HepG2 (cell line): ENCODE measurements around the gene GPR173. TPM values are rescaled to one million over a fixed set of nuclear protein-coding genes. Genes with fewer than 3 reads are reported as not detected.

Experiments
- AHDC1 ChIP-seq: sonication (generic); formaldehyde crosslinking; IDR thresholded peaks from 2 replicates; pipeline ENCODE4 v1.5.1; 2020; ENCODE audit warnings: mild to moderate bottlenecking, missing genetic modification reagents, borderline replicate concordance
- CREB3 ChIP-seq: sonication (generic); formaldehyde crosslinking; IDR thresholded peaks from 2 replicates; pipeline ENCODE4 v1.5.0; 2020; ENCODE audit warnings: missing genetic modification reagents
- GFI1 ChIP-seq: sonication (generic); formaldehyde crosslinking; IDR thresholded peaks from 2 replicates; pipeline ENCODE4 v1.5.0; 2020; ENCODE audit warnings: missing genetic modification reagents, mild to moderate bottlenecking, borderline replicate concordance
- HBP1 ChIP-seq: IDR thresholded peaks from 2 replicates; pipeline ENCODE4 v1.6.1; 2016; ENCODE audit warnings: low read depth, control low read depth
- HIC2 ChIP-seq: sonication (generic); formaldehyde crosslinking; IDR thresholded peaks from 2 replicates; pipeline ENCODE4 v1.9.0; 2022; ENCODE audit warnings: low read depth, missing genetic modification reagents
- KAT7 ChIP-seq: IDR thresholded peaks from 2 replicates; pipeline ENCODE4 v1.6.1; 2018; ENCODE audit warnings: borderline replicate concordance, missing compliant biosample characterization
- NR2F6 ChIP-seq, 2 experiments: IDR thresholded peaks; 2 replicates each; pipeline ENCODE4 v1.6.1; 2016; ENCODE audit warnings: antibody characterized with exemption in 1 of 2, mild to moderate bottlenecking in 1 of 2
- PAXIP1 ChIP-seq: sonication (generic); formaldehyde crosslinking; conservative IDR thresholded peaks from 2 replicates; pipeline ENCODE4 v1.4.0; 2020; ENCODE audit warnings: mild to moderate bottlenecking, missing genetic modification reagents, moderate library complexity
- REXO4 ChIP-seq: sonication (generic); formaldehyde crosslinking; IDR thresholded peaks from 2 replicates; pipeline ENCODE4 v1.8.0; 2022; ENCODE audit warnings: missing genetic modification reagents, mild to moderate bottlenecking, borderline replicate concordance
- SYNCRIP ChIP-seq: fragments of 200-400 bp; formaldehyde crosslinking; IDR thresholded peaks from 2 replicates; pipeline ENCODE4 v1.6.1; 2018; ENCODE audit warnings: mild to moderate bottlenecking, low read depth, low read length; ENCODE audit not compliant: insufficient read depth
- ZFP37 ChIP-seq: sonication (generic); formaldehyde crosslinking; IDR thresholded peaks from 2 replicates; pipeline ENCODE4 v1.4.0; 2020; ENCODE audit warnings: missing genetic modification reagents, borderline replicate concordance
- ZNF264 ChIP-seq: sonication (generic); formaldehyde crosslinking; IDR thresholded peaks from 2 replicates; pipeline ENCODE4 v1.4.0; 2020; ENCODE audit warnings: missing genetic modification reagents
- ZNF607 ChIP-seq: sonication (generic); formaldehyde crosslinking; IDR thresholded peaks from 2 replicates; pipeline ENCODE4 v1.5.1; 2020; ENCODE audit warnings: missing genetic modification reagents, mild to moderate bottlenecking, borderline replicate concordance
- polyA plus RNA-seq, 8 experiments: library from polyadenylated mRNA; depleted of rRNA in 3 of 8; stranded (reverse) in 7 of 8; unstranded in 1 of 8; fragments of >200 nt; fragmentation: Illumina TruSeq in 4 of 8; extraction: Trizol in 4 of 8; gene quantifications; 2 replicates each; pipeline versions ENCODE4 v1.2.1 to v1.2.3, GENCODE V29; 2011 to 2016; ENCODE audit warnings: low read depth in 4 of 8, missing spikeins in 1 of 8, mixed read lengths in 1 of 8; ENCODE audit not compliant: insufficient read depth in 1 of 8
- total RNA-seq, 5 experiments: library from RNA; depleted of rRNA; stranded (reverse); fragments of >200 nt; fragmentation: Illumina TruSeq; extraction: Trizol; gene quantifications; 2 replicates each; pipeline ENCODE4 v1.2.3, GENCODE V29; 2016; ENCODE audit warnings: low read depth in 1 of 5

GPR173 gene
- total and polyA plus RNA-seq, 2 of the 13 experiments (the other 11 are each of a cell fraction or from before 2014, with no cell fraction given) = 0.04 TPM; not detected in 1

GRCh38 chrX:53093748-53094581 lies 45.4 kb downstream of the GPR173 start, which contains the start of gene KANTR (continued):
- no peak for TF ChIP-seq HIC2
- TF ChIP-seq ZNF607 (CRISPR knock-in tag) = no peak
- no peak for TF ChIP-seq CREB3 (CRISPR knock-in tag)
- no peak for TF ChIP-seq HBP1 (CRISPR knock-in tag)
- no peak for TF ChIP-seq SYNCRIP
- TF ChIP-seq GFI1 (CRISPR knock-in tag) = no peak
- no peak for TF ChIP-seq ZNF264 (CRISPR knock-in tag)
- TF ChIP-seq KAT7 = no peak
- TF ChIP-seq AHDC1 (CRISPR knock-in tag) = no peak
- TF ChIP-seq PAXIP1 (CRISPR knock-in tag) = no peak
- TF ChIP-seq REXO4 = no peak
- TF ChIP-seq NR2F6 (IDR thresholded peaks at IDR 0.05) = no peak
- TF ChIP-seq NR2F6 (CRISPR knock-in tag; IDR thresholded peaks at IDR 0.05) = no peak
- TF ChIP-seq ZFP37 (CRISPR knock-in tag) = no peak
